ENCODE results near the gene BAHCC1. TPM values are rescaled to one million over a fixed set of nuclear protein-coding genes. Genes with fewer than 3 reads are reported as not detected.

Gene BAHCC1
- total and polyA plus RNA-seq, 11 donors: 6.0 to 19.6 (median 8.9) TPM

DNA sequence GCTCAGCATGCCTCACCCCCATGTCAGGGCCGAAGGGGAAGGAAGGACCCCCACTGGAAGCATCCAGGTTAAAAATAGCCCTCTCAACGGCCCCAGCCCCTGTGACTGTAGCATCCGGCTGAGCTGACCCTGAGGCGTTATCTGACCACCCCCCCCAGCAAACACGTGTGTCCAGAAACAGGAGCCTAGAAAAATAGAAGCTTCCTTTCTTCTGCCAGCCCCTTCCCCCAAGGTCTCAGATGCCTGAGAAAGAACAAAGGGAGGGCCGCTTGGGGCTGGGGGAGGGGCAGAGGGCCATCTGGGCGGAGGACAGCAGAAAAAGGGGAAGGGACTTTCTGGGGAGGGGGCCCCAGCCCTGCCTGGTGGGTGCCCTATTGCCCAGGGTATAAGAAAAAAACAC is 61.5 kb downstream of the BAHCC1 start:
- H3K4me3 ChIP-seq: no peak overlapping the region
- no peaks in the 10 kb centered on the region for H3K9me3 ChIP-seq
- H3K36me3 ChIP-seq: peaks cover 0 to 34% (median 3%) of the 10 kb centered on the region in 9 donors
- no peak for ATAC-seq
- no peak for DNase-seq
- peaks cover 0 to 18% (median 2%) of the 10 kb centered on the region in 12 donors for H3K4me1 ChIP-seq
- H3K27ac ChIP-seq: no peak overlapping the region
- TF ChIP-seq POLR2A (IDR thresholded peaks at IDR 0.05): no peak
- TF ChIP-seq, protein P1, sequence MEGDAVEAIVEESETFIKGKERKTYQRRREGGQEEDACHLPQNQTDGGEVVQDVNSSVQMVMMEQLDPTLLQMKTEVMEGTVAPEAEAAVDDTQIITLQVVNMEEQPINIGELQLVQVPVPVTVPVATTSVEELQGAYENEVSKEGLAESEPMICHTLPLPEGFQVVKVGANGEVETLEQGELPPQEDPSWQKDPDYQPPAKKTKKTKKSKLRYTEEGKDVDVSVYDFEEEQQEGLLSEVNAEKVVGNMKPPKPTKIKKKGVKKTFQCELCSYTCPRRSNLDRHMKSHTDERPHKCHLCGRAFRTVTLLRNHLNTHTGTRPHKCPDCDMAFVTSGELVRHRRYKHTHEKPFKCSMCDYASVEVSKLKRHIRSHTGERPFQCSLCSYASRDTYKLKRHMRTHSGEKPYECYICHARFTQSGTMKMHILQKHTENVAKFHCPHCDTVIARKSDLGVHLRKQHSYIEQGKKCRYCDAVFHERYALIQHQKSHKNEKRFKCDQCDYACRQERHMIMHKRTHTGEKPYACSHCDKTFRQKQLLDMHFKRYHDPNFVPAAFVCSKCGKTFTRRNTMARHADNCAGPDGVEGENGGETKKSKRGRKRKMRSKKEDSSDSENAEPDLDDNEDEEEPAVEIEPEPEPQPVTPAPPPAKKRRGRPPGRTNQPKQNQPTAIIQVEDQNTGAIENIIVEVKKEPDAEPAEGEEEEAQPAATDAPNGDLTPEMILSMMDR (IDR thresholded peaks at IDR 0.05): no peak
- WGBS, 4 donors: 50 to 64% (median 60%) methylated on average over 7 of the region's 7 CpGs
- intact Hi-C loops (cut with DNase I): no loop called here
- H3K27me3 ChIP-seq: no peaks in the 10 kb centered on the region

DNA sequence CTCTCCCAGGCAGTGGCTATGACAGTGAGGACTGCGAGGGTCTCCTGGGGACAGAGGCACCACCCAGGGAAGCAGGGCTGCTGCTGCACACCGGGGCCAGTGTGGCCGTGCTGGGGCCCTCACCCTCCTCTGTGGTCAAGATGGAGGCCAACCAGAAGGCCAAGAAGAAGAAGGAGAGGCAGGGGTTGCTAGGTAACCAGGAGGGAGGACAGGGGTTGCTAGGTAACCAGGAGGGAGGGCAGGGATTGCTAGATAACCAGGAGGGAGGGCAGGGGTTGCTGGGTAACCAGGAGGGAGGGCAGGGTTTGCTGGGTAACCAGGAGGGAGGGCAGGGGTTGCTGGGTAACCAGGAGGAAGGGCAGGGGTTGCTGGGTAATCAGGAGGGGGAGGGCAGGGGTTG is 62.1 kb downstream of the BAHCC1 start:
- DNase-seq: no peak
- 89 to 100% (median 93%) methylated on average over 2 to 3 of the region's 3 CpGs for WGBS, 4 donors
- H3K9me3 ChIP-seq: no peaks in the 10 kb centered on the region
- H3K4me3 ChIP-seq: no peak overlapping the region
- ATAC-seq: no peak
- H3K27me3 ChIP-seq: no peaks in the 10 kb centered on the region
- intact Hi-C loops (cut with DNase I): no loop called here
- peaks cover 0 to 39% (median 7%) of the 10 kb centered on the region in 9 donors for H3K36me3 ChIP-seq
- H3K4me1 ChIP-seq: peaks cover 0 to 18% (median 2%) of the 10 kb centered on the region in 12 donors
- TF ChIP-seq, protein P1 (IDR thresholded peaks at IDR 0.05): no peak
- TF ChIP-seq POLR2A (IDR thresholded peaks at IDR 0.05): no peak
- H3K27ac ChIP-seq: no peak overlapping the region

DNA sequence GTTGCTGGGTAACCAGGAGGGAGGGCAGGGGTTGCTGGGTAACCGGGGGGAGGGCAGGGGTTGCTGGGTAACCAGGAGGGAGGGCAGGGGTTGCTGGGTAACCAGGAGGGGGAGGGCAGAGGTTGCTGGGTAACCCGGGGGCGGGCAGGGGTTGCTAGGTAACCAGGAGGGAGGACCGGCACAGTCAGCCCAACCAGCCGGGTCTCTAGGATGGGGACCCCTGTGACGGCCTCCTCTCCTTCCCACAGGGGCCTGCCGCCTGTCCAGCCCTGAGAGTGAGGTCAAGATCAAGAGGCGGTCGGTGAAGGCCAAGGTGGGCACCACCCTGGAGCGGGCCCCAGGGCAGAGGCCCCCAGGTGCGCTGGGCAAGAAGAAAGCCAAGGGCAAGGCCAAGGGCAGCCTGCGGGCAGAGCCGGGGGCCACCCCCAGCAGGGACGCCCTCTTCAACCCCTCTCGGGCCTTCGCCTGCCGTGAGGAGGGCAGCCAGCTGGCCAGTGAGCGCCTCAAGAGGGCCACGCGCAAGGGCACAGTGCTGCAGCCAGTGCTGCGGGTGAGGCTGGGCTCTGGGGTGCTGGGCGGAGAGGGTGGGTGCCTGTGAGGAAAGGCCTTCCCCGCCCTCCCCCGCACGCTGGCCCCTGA is 62.8 kb downstream of the BAHCC1 start:
- H3K36me3 ChIP-seq: peaks cover 0 to 45% (median 12%) of the 10 kb centered on the region in 9 donors
- intact Hi-C loops (cut with DNase I): no loop called here
- TF ChIP-seq POLR2A (IDR thresholded peaks at IDR 0.05): no peak
- TF ChIP-seq, protein P1 (IDR thresholded peaks at IDR 0.05): no peak
- no peak overlapping the region for H3K27ac ChIP-seq
- no peak for ATAC-seq
- peaks cover 0 to 18% (median 2%) of the 10 kb centered on the region in 12 donors for H3K4me1 ChIP-seq
- DNase-seq: no peak
- H3K27me3 ChIP-seq: no peaks in the 10 kb centered on the region
- H3K4me3 ChIP-seq: no peak overlapping the region
- no peaks in the 10 kb centered on the region for H3K9me3 ChIP-seq
- WGBS, 4 donors: 89 to 96% (median 92%) methylated on average over 21 to 25 of the region's 25 CpGs

DNA sequence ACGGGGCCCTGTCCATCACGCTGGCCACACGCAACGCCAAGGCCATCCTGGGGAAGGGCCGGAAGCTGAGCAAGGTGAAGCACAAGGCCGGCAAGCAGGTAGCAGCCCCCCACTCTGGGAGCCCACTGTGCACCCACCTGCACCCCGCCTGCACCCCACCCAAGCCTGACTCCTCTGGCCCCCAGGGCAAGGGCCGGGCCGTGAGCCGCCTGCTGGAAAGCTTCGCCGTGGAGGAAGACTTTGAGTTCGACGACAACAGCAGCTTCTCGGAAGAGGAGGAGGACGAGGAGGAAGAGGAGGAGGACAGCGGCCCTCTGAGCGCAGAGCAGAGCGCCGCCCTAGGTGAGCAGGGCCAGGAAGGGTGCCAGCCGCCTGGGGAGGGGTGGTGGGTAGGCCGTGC is 63.4 kb downstream of the BAHCC1 start:
- Histone ChIP-seq H3K4me1 (peaks cover 0 to 18% (median 2%) of the 10 kb centered on the region in 12 donors), H3K36me3 (peaks cover 0 to 51% (median 15%) of the 10 kb centered on the region in 9 donors), H3K9me3 (no peaks in the 10 kb centered on the region), H3K27ac (peak overlapping the region in 7 of 12 donors; percentile 4 to 73 (median 57)), H3K27me3 (no peaks in the 10 kb centered on the region), H3K4me3 (peak overlapping the region in 10 of 12 donors; percentile 7 to 51 (median 32))
- intact Hi-C loops (cut with DNase I): no loop called here
- DNase-seq (no peak), ATAC-seq (peak in 1 of 4 donors; percentile 2)
- 65 to 92% (median 75%) methylated on average over 15 to 22 of the region's 22 CpGs for WGBS, 4 donors
- no peak for TF ChIP-seq POLR2A (IDR thresholded peaks at IDR 0.05)
- TF ChIP-seq, protein P1 (IDR thresholded peaks at IDR 0.05): no peak
